Upper lobe of right lung (tissue), 1 donor: ENCODE data around the gene MAP7D3. TPM values are rescaled to one million over a fixed set of nuclear protein-coding genes. Genes with fewer than 3 reads are reported as not detected.

Experiments
- ATAC-seq: fragments of 200-7000 bp; cut with Tn5 transposase; one replicate; pipeline ENCODE4 v1.9.1; 2020; ENCODE audit warnings: mild to moderate bottlenecking, moderate library complexity
- DNase-seq: peaks from one replicate; pipeline ENCODE4 v3.0.0-alpha.2; 2020
- H3K27ac ChIP-seq: fragments of 200-600 bp; one replicate; pipeline ENCODE4 v1.8.0; 2022
- H3K27me3 ChIP-seq: fragments of 200-600 bp; one replicate; pipeline ENCODE4 v1.8.0; 2022; ENCODE audit warnings: mild to moderate bottlenecking
- H3K36me3 ChIP-seq: fragments of 200-600 bp; one replicate; pipeline ENCODE4 v1.8.0; 2022
- H3K4me1 ChIP-seq: fragments of 200-600 bp; one replicate; pipeline ENCODE4 v1.8.0; 2022
- H3K4me3 ChIP-seq: fragments of 200-600 bp; one replicate; pipeline ENCODE4 v1.8.0; 2022; ENCODE audit warnings: mild to moderate bottlenecking
- H3K9me3 ChIP-seq: fragments of 200-600 bp; one replicate; pipeline ENCODE4 v1.8.0; 2022
- intact Hi-C: fragments of 100-400 bp; cut with DNase I; formaldehyde crosslinking; loops from one replicate; pipeline ENCODE4 v1.11.0; 2022
- total RNA-seq: library from RNA; stranded (reverse); fragmentation: NEBNext Ultra II Directional; extraction: Animal tissue kit (Norgen Biotek cat#: 25700); gene quantifications from one replicate; pipeline ENCODE4 v1.2.1, GENCODE V29; 2021
- TF ChIP-seq, protein P1 (sequence below): fragments of 200-600 bp; IDR thresholded peaks from one replicate; pipeline ENCODE4 v1.8.0; 2022; ENCODE audit warnings: antibody characterized with exemption
- donor health status: DM: no; HTN: yes; CAD: no; lungs with severe emphysema.

MAP7D3 gene
- total RNA-seq, 1 donor from 2014 or later: 7.9 TPM

DNA sequence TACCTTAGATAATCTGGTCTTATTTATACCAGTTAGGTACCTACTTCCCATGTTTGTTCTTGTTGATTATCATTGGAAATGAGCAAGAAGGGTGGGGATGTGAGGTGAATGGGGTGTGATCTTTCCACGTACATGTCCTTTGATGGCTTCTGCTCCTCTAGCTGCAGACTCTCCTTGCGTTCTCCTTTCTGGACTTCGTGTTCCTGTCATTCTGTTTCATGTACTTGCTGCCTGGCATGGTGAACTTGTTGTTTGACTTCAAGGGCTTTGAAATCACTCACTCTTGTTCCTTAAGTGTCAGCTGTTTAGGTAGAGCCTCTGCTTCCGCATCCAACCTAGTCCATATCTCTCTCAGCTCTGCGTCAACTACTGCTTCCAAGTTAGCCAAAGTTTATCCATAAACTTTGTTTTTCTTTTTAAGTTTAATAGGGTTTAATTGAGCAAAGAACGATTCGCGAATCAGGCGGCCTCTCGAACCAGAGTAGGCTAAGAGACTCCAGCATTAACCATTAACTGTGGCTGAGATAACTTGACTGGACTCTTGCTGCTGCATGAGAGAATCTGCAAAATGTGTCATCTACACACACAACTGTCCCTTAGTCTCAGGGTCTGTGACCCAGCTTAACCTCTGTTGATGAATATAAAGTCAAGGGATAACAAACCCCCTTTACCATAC is 61.0 kb downstream of the MAP7D3 start:
- Histone ChIP-seq H3K4me1 (peaks cover 11% of the 10 kb centered on the region), H3K27ac (no peak overlapping the region)
- ATAC-seq: no peak

DNA sequence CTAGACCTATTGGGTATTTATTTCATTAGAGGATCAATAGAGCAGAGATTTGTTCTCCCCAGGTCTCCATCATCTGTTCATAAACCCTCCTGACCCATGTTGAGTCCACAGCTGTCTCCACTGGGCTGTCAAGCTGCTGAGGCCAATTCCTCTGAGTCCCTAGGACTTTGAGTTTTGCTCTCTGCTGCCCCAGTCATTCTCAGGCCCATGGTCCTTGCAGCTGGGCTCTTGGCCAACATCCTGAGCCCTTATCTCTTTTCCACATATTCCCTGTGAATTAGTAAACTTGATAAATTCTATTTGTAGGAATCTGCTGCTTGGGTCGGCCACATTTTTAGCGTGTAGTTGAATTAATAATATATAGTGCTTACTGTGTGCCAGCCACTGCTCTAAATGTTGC is 62.0 kb downstream of the MAP7D3 start:
- Histone ChIP-seq H3K27me3 (no peaks in the 10 kb centered on the region), H3K4me3 (no peak overlapping the region), H3K9me3 (no peaks in the 10 kb centered on the region), H3K27ac (no peak overlapping the region), H3K4me1 (peaks cover 11% of the 10 kb centered on the region), H3K36me3 (no peaks in the 10 kb centered on the region)
- intact Hi-C loops: no loop called here
- TF ChIP-seq, protein P1, sequence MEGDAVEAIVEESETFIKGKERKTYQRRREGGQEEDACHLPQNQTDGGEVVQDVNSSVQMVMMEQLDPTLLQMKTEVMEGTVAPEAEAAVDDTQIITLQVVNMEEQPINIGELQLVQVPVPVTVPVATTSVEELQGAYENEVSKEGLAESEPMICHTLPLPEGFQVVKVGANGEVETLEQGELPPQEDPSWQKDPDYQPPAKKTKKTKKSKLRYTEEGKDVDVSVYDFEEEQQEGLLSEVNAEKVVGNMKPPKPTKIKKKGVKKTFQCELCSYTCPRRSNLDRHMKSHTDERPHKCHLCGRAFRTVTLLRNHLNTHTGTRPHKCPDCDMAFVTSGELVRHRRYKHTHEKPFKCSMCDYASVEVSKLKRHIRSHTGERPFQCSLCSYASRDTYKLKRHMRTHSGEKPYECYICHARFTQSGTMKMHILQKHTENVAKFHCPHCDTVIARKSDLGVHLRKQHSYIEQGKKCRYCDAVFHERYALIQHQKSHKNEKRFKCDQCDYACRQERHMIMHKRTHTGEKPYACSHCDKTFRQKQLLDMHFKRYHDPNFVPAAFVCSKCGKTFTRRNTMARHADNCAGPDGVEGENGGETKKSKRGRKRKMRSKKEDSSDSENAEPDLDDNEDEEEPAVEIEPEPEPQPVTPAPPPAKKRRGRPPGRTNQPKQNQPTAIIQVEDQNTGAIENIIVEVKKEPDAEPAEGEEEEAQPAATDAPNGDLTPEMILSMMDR: no peak
- no peak for DNase-seq
- ATAC-seq: no peak

More for the DNA sequence above, 61.0 kb downstream of the MAP7D3 start:
- TF ChIP-seq, protein P1: no peak
- intact Hi-C loops: no loop called here
- Histone ChIP-seq H3K4me3 (no peak overlapping the region), H3K36me3 (no peaks in the 10 kb centered on the region), H3K9me3 (no peaks in the 10 kb centered on the region), H3K27me3 (no peaks in the 10 kb centered on the region)
- DNase-seq: no peak

DNA sequence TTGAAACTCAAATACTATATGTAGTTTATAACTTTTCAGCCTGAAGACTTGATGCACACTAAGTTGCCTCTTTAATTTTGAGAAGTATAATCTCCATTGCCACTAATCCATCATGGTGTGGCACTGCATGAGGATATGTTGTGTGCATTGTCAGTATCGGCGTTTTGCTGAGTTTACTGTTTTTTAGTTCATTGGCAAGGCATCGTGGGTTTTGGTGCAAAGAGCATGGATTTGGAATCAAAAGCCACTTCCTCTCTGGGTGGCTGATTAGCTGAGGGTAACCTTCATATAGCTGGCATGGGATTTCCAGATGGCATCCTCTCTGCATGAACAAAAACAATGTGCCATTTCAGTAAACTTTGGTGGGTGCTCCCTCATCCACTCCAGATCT is 65.2 kb downstream of the MAP7D3 start:
- intact Hi-C loops: no loop called here
- ATAC-seq (no peak), DNase-seq (no peak)
- Histone ChIP-seq H3K36me3 (no peaks in the 10 kb centered on the region), H3K27ac (no peak overlapping the region), H3K4me3 (no peak overlapping the region), H3K27me3 (no peaks in the 10 kb centered on the region), H3K4me1 (peaks cover 8% of the 10 kb centered on the region), H3K9me3 (no peaks in the 10 kb centered on the region)
- TF ChIP-seq, protein P1: no peak

DNA sequence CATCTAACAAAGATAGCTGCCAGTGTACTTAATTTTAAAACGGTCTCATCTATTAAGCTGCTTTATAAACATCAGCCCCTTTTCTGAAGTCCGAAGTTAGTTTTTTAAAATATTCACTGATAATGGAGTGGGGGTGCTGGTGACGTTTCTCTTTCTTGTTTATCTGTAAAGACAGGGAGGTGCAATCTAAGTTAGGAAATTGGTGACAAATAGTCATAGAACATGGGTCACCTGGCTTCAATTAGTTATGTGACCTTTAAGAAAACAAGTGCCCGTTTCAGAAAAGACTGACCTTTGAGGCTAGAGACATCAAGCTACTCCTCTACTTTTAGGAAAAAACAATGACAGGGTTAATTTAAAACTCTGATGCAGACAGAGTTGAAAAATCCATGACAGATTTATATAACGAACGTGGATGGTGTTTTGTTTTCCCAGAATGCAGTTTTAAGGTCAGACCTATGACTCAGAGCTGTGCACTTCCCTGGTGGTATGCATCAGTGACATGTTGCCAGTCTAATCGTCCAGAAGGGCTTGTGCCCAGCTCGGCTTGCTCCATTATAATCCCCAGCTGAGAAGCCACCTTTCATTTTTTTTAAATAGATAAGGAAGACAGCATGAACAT is 65.7 kb downstream of the MAP7D3 start:
- DNase-seq (no peak), ATAC-seq (no peak)
- Histone ChIP-seq H3K9me3 (no peaks in the 10 kb centered on the region), H3K4me1 (peaks cover 8% of the 10 kb centered on the region), H3K27ac (no peak overlapping the region), H3K27me3 (no peaks in the 10 kb centered on the region), H3K4me3 (no peak overlapping the region), H3K36me3 (no peaks in the 10 kb centered on the region)
- TF ChIP-seq, protein P1: no peak
- intact Hi-C loops: no loop called here

DNA sequence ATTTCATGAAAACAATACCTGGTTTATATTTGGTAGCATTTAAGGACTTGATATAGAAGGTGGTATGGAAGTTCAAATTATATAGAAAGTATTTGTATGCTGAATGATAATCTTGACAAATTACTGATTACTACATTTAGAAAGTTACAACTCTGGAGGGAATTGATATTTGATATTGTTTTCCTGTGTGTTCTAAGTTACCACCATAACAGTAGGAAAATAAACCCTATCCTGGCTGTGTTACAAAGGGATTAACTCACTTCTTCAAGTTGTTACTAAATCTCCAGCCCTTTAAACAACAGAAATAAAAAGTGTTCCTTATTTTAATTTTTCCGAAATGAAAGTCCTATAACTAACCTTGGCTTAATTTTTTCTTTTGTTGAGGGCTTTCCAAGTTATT is 67.3 kb downstream of the MAP7D3 start:
- intact Hi-C loops: no loop called here
- H3K9me3 ChIP-seq: no peaks in the 10 kb centered on the region
- DNase-seq (no peak), ATAC-seq (no peak)
- H3K4me1 ChIP-seq: peaks cover 8% of the 10 kb centered on the region
- no peak overlapping the region for H3K27ac ChIP-seq
- TF ChIP-seq, protein P1: no peak
- H3K4me3 ChIP-seq: no peak overlapping the region
- H3K36me3 ChIP-seq: no peaks in the 10 kb centered on the region
- no peaks in the 10 kb centered on the region for H3K27me3 ChIP-seq
